GM19452 (cell line): ENCODE measurements around the gene KRTAP5-4.
"Not testable (repeated sequence)": the region's sequence is repeated elsewhere in the genome, so short reads cannot be mapped to it uniquely, and the experiment has no call there.

Experiments
- ATAC-seq: cut with Tn5 transposase; IDR thresholded peaks from one replicate; pipeline ENCODE4 v1.9.1; 2021; ENCODE audit not compliant: unreplicated experiment

Gene KRTAP5-4

GRCh38 chr11:1604181-1604580 is 17.8 kb downstream of the KRTAP5-4 start:
- no peak for ATAC-seq

- no peak for ATAC-seq
Observed at GRCh38 chr11:1603629-1604028, 18.3 kb downstream of the KRTAP5-4 start.

- not testable (repeated sequence) for ATAC-seq
Observed at GRCh38 chr11:1601663-1602062, 20.3 kb downstream of the KRTAP5-4 start.

- no peak for ATAC-seq
Observed at GRCh38 chr11:1600626-1601025, 21.3 kb downstream of the KRTAP5-4 start.

GRCh38 chr11:1598816-1599215 is 23.1 kb downstream of the KRTAP5-4 start:
- ATAC-seq = no peak

- not testable (repeated sequence) for ATAC-seq
Observed at GRCh38 chr11:1598406-1598805, 23.5 kb downstream of the KRTAP5-4 start.

GRCh38 chr11:1597994-1598380 is 24.0 kb downstream of the KRTAP5-4 start, which contains the start of gene KRTAP5-2:
Gene KRTAP5-2 (minus strand): TSS chr11:1598294. CDS start chr11:1598250, 44 bp downstream.
- ATAC-seq = no peak

- ATAC-seq = no peak
Observed at GRCh38 chr11:1597331-1597993, 24.5 kb downstream of the KRTAP5-4 start.

GRCh38 chr11:1596576-1597121 is 25.3 kb downstream of the KRTAP5-4 start:
- not testable (repeated sequence) for ATAC-seq

GRCh38 chr11:1595994-1596575 is 25.9 kb downstream of the KRTAP5-4 start:
- ATAC-seq = not testable (repeated sequence)

- no peak for ATAC-seq
Observed at GRCh38 chr11:1592628-1593027, 29.3 kb downstream of the KRTAP5-4 start.

GRCh38 chr11:1589996-1590395 is 31.9 kb downstream of the KRTAP5-4 start:
- ATAC-seq = no peak

GRCh38 chr11:1589191-1589963 is 32.6 kb downstream of the KRTAP5-4 start:
- ATAC-seq = not testable (repeated sequence)

- ATAC-seq = no peak
Observed at GRCh38 chr11:1586699-1587098, 35.2 kb downstream of the KRTAP5-4 start.

GRCh38 chr11:1584661-1585370 is 37.1 kb downstream of the KRTAP5-4 start, which contains the start of gene KRTAP5-1:
Gene KRTAP5-1 (minus strand): TSS chr11:1585283. CDS start chr11:1585249, 34 bp downstream.
- ATAC-seq = not testable (repeated sequence)

- not testable (repeated sequence) for ATAC-seq
Observed at GRCh38 chr11:1582909-1583308, 39.0 kb downstream of the KRTAP5-4 start.

GRCh38 chr11:1581976-1582375 is 40.0 kb downstream of the KRTAP5-4 start:
- ATAC-seq = no peak

- no peak for ATAC-seq
Observed at GRCh38 chr11:1576825-1577224, 45.1 kb downstream of the KRTAP5-4 start.

- not testable (repeated sequence) for ATAC-seq
Observed at GRCh38 chr11:1575756-1576155, 46.2 kb downstream of the KRTAP5-4 start.

GRCh38 chr11:1574933-1575242 is 47.0 kb downstream of the KRTAP5-4 start:
- no peak for ATAC-seq
